ENCODE measurements around the gene CDH12.
"Not testable (repeated sequence)": the region's sequence is repeated elsewhere in the genome, so short reads cannot be mapped to it uniquely, and the experiment has no call there.

The CDH12 gene

GRCh38 chr5:22250528-22250927, 602.6 kb downstream of the CDH12 start:
- no peak for DNase-seq

- DNase-seq: no peak
These were observed 603.9 kb downstream of the CDH12 start for GRCh38 chr5:22249209-22249729.

GRCh38 chr5:22245770-22246169, 607.4 kb downstream of the CDH12 start:
- DNase-seq: no peak

- DNase-seq: no peak
These were observed 610.6 kb downstream of the CDH12 start for GRCh38 chr5:22242532-22242931.

GRCh38 chr5:22238047-22238446, 615.1 kb downstream of the CDH12 start:
- no peak for DNase-seq

GRCh38 chr5:22226423-22226822, 626.7 kb downstream of the CDH12 start:
- no peak for DNase-seq

- DNase-seq: no peak
These were observed 630.1 kb downstream of the CDH12 start for GRCh38 chr5:22223079-22223478.

- DNase-seq: not testable (repeated sequence)
These were observed 639.2 kb downstream of the CDH12 start for GRCh38 chr5:22213703-22214495.

- not testable (repeated sequence) for DNase-seq
These were observed 640.7 kb downstream of the CDH12 start for GRCh38 chr5:22212254-22212991.

GRCh38 chr5:22208463-22208862, 644.7 kb downstream of the CDH12 start:
- DNase-seq: not testable (repeated sequence)

GRCh38 chr5:22188651-22189050, 664.5 kb downstream of the CDH12 start:
- DNase-seq: not testable (repeated sequence)

- not testable (repeated sequence) for DNase-seq
These were observed 665.4 kb downstream of the CDH12 start for GRCh38 chr5:22187632-22188228.

GRCh38 chr5:22169226-22169625, 683.9 kb downstream of the CDH12 start:
- not testable (repeated sequence) for DNase-seq

- not testable (repeated sequence) for DNase-seq
These were observed 684.4 kb downstream of the CDH12 start for GRCh38 chr5:22168704-22169103.

GRCh38 chr5:22165931-22166330, 687.2 kb downstream of the CDH12 start:
- not testable (repeated sequence) for DNase-seq

GRCh38 chr5:22164910-22165748, 688.0 kb downstream of the CDH12 start:
- not testable (repeated sequence) for DNase-seq

GRCh38 chr5:22156953-22157352, 696.2 kb downstream of the CDH12 start:
- not testable (repeated sequence) for DNase-seq

GRCh38 chr5:22154779-22155178, 698.4 kb downstream of the CDH12 start:
- DNase-seq: not testable (repeated sequence)

GRCh38 chr5:22151801-22152200, 701.3 kb downstream of the CDH12 start:
- DNase-seq: not testable (repeated sequence)

- DNase-seq: not testable (repeated sequence)
These were observed 712.7 kb downstream of the CDH12 start for GRCh38 chr5:22140418-22140817.

GRCh38 chr5:22139662-22140300, 713.4 kb downstream of the CDH12 start:
- DNase-seq: not testable (repeated sequence)

GRCh38 chr5:22111320-22111719, 741.8 kb downstream of the CDH12 start:
- no peak for DNase-seq

All from activated CD4-positive, alpha-beta T cell treated with anti-CD3 and anti-CD28 coated beads, Interleukin-10, Interleukin-2, amounts not matched to agents 100 ng/mL and 50 ng/mL, durations not matched to agents 16 hours and 8 hours (primary cell).